HCT116 (cell line): ENCODE data around the gene TMEM132D. TPM values are rescaled to one million over a fixed set of nuclear protein-coding genes. Genes with fewer than 3 reads are reported as not detected.

Experiments used
- ATAC-seq: fragments of 200-7000 bp; cut with Tn5 transposase; 2 replicates; pipeline ENCODE4 v1.9.1; 2020; ENCODE audit warnings: mild to moderate bottlenecking, moderate library complexity
- BruUV-seq: library from RNA; stranded (reverse); fragments of 400-500 nt; replicated peaks from 2 replicates; lab custom pipeline; 2021; lab: Mats Ljungman, UMichigan
- CTCF ChIA-PET: fragments of 300-600 bp; sonication (Branson Sonifier 250); formaldehyde crosslinking; loops from one replicate; lab custom pipeline; 2021; ENCODE audit warnings: antibody characterized with exemption; lab: Charles Lee
- POLR2A ChIA-PET: fragments of 300-600, 350-600 bp; sonication (Branson Sonifier 250); formaldehyde crosslinking; loops from one replicate; lab custom pipeline; 2021; ENCODE audit warnings: antibody characterized with exemption; lab: Charles Lee
- RAD21 ChIA-PET, 2 experiments: fragments of 300-600 bp; sonication (Branson Sonifier 250); formaldehyde crosslinking; loops; one replicate each; lab custom pipeline; 2023; ENCODE audit warnings: low total read pairs in 2 of 2; ENCODE audit not compliant: uncharacterized antibody in 2 of 2, unreplicated experiment in 2 of 2, low non-redundant PET in 1 of 2; lab: Charles Lee
- DNase-seq: peaks from one replicate; pipeline ENCODE4 v3.0.0-alpha.2; 2010; ENCODE audit warnings: low read depth, low spot score
- H2AFZ ChIP-seq: fragments of 200-600 bp; shearing (Covaris generic), sonication (generic); 2 replicates; pipeline ENCODE4 v1.6.1; 2017; ENCODE audit warnings: low read depth, mixed run types, mixed read lengths, antibody characterized with exemption, low read length; ENCODE audit not compliant: poor library complexity, severe bottlenecking
- H3K27ac ChIP-seq: 2 replicates; pipeline ENCODE4 v1.5.1; 2012; ENCODE audit warnings: low read depth, low read length
- H3K27me3 ChIP-seq: fragments of 200-600 bp; sonication (generic); 2 replicates; pipeline ENCODE4 v1.6.1; 2016; ENCODE audit warnings: mixed run types, low read length, mixed read lengths; ENCODE audit not compliant: insufficient read depth
- H3K36me3 ChIP-seq, 2 experiments: fragments of 200-500 bp in 1 of 2; fragments of 200-600 bp in 1 of 2; sonication (Bioruptor generic) in 1 of 2; sonication (generic) in 1 of 2; 2 replicates each; pipeline versions ENCODE4 v1.5.1 to v1.6.1; 2014 to 2016; ENCODE audit warnings: low read length in 2 of 2, inconsistent platforms in 1 of 2, mixed read lengths in 1 of 2, mixed run types in 1 of 2; ENCODE audit not compliant: insufficient read depth in 2 of 2, control insufficient read depth in 1 of 2
- H3K4me1 ChIP-seq, 2 experiments: fragments of 200-600 bp in 1 of 2; sonication (generic) in 1 of 2; 2 replicates each; pipeline versions ENCODE4 v1.5.1 to v1.6.1; 2012 to 2017; ENCODE audit warnings: low read length in 2 of 2, inconsistent platforms in 1 of 2, mild to moderate bottlenecking in 1 of 2, mixed read lengths in 1 of 2, mixed run types in 1 of 2, moderate library complexity in 1 of 2; ENCODE audit not compliant: insufficient read depth in 2 of 2, control insufficient read depth in 1 of 2
- H3K4me2 ChIP-seq: fragments of 200-600 bp; sonication (generic); 2 replicates; pipeline ENCODE4 v1.6.1; 2017; ENCODE audit warnings: mixed run types, low read length, mixed read lengths
- H3K4me3 ChIP-seq, 2 experiments: fragments of 200-600 bp in 1 of 2; sonication (generic) in 1 of 2; replicated peaks in 1 of 2; 2 replicates each; pipeline ENCODE4 v1.5.1; 2011 to 2016; ENCODE audit warnings: low read length in 2 of 2, control low read depth in 1 of 2, low read depth in 1 of 2, mild to moderate bottlenecking in 1 of 2, mixed read lengths in 1 of 2, mixed run types in 1 of 2
- H3K79me2 ChIP-seq: fragments of 200-600 bp; sonication (generic); 2 replicates; pipeline ENCODE4 v1.6.1; 2017; ENCODE audit warnings: mild to moderate bottlenecking, mixed run types, low read length, moderate library complexity, mixed read lengths; ENCODE audit not compliant: insufficient read depth
- H3K9ac ChIP-seq: fragments of 200-600 bp; sonication (generic); 2 replicates; pipeline ENCODE4 v1.6.1; 2016; ENCODE audit warnings: low read length, mixed read lengths
- H3K9me2 ChIP-seq: fragments of 200-600 bp; sonication (generic), shearing (Covaris generic); 2 replicates; pipeline ENCODE4 v1.6.1; 2017; ENCODE audit warnings: mixed run types, mild to moderate bottlenecking, moderate library complexity; ENCODE audit not compliant: insufficient read depth
- H3K9me3 ChIP-seq, 2 experiments: fragments of 200-500 bp in 1 of 2; fragments of 200-600 bp in 1 of 2; sonication (Bioruptor generic) in 1 of 2; sonication (generic) in 1 of 2; 2 replicates each; pipeline ENCODE4 v1.6.1; 2014 to 2017; ENCODE audit warnings: low read length in 2 of 2, mixed read lengths in 2 of 2, inconsistent platforms in 1 of 2, low read depth in 1 of 2, mild to moderate bottlenecking in 1 of 2, mixed run types in 1 of 2, moderate library complexity in 1 of 2; ENCODE audit not compliant: control insufficient read depth in 1 of 2, insufficient read depth in 1 of 2
- H4K20me1 ChIP-seq: fragments of 200-600 bp; sonication (generic), shearing (Covaris generic); 2 replicates; pipeline ENCODE4 v1.6.1; 2017; ENCODE audit warnings: mixed run types, mild to moderate bottlenecking, moderate library complexity; ENCODE audit not compliant: insufficient read depth
- CEBPB ChIP-seq: IDR thresholded peaks from 2 replicates; pipeline ENCODE4 v1.6.1; 2012; ENCODE audit warnings: low read depth
- ELF1 ChIP-seq: IDR thresholded peaks from 2 replicates; pipeline ENCODE4 v1.6.1; 2012; ENCODE audit warnings: low read depth, borderline replicate concordance
- EZH2 ChIP-seq: fragments of 200-600 bp; sonication (generic); IDR thresholded peaks from 2 replicates; pipeline ENCODE4 v1.6.1; 2017; ENCODE audit warnings: antibody characterized with exemption, mixed run types
- EZH2phosphoT487 ChIP-seq: fragments of 200-600 bp; IDR thresholded peaks from 2 replicates; pipeline ENCODE4 v1.6.1; 2018; ENCODE audit warnings: antibody characterized with exemption, borderline replicate concordance
- JUND ChIP-seq: IDR thresholded peaks from 2 replicates; pipeline ENCODE4 v1.6.1; 2012
- POLR2AphosphoS5 ChIP-seq: IDR thresholded peaks from 2 replicates; pipeline ENCODE4 v1.6.1; 2011; ENCODE audit warnings: mild to moderate bottlenecking, low read depth, low read length, moderate library complexity
- YY1 ChIP-seq: IDR thresholded peaks from 2 replicates; pipeline ENCODE4 v1.6.1; 2011; ENCODE audit warnings: low read length, low read depth, moderate library complexity, mild to moderate bottlenecking; ENCODE audit not compliant: insufficient replicate concordance; ENCODE audit errors: extremely low read depth
- intact Hi-C: fragments of 100-400 bp; cut with micrococcal nuclease; formaldehyde crosslinking; loops from 2 replicates; pipeline ENCODE4 v1.10.0; 2022
- total RNA-seq: library from RNA; stranded (reverse); gene quantifications from one replicate; pipeline ENCODE4 v1.2.1, GENCODE V29; 2021; ENCODE audit not compliant: unreplicated experiment
- TF ChIP-seq, protein P1 (sequence below): IDR thresholded peaks from 2 replicates; pipeline ENCODE4 v1.6.1; 2012
- TF ChIP-seq, protein P2 (sequence below): IDR thresholded peaks from 2 replicates; pipeline ENCODE4 v1.6.1; 2012

TMEM132D gene
- total RNA-seq, 1 experiment from 2014 or later = not detected

DNA sequence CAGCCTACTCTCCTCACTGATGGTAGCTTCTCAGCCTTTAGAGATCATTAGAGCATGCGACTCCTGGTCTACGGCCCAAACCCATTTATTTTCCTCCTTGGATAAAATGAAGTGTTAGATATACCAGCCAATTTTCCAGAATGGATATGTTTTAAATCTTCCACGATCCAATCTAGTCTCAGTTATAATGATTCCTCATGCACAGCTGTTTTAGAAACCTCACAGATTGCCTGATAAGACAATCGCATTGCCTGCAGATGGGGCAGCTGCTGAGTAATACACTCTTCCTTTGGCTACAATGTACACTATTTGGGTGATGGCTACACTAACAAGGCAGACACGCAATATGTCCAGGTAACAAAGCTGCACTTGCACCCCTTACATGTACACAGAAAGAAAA is 823.4 kb downstream of the TMEM132D start:
- ChIA-PET POLR2A (no interaction called here), RAD21 (no interaction called here), CTCF (no interaction called here)
- Histone ChIP-seq H3K36me3 (no peaks in the 10 kb centered on the region), H3K9me3 (peaks cover 0 to 13% of the 10 kb centered on the region in 2 experiments; a peak in 2 of 4 replicates), H3K4me2 (no peak overlapping the region), H3K79me2 (no peaks in the 10 kb centered on the region), H3K27ac (no peak overlapping the region), H4K20me1 (no peaks in the 10 kb centered on the region), H3K4me1 (no peaks in the 10 kb centered on the region), H3K9ac (no peak overlapping the region), H3K27me3 (no peaks in the 10 kb centered on the region), H3K9me2 (no peaks in the 10 kb centered on the region), H2AFZ (no peak overlapping the region), H3K4me3 (no peak overlapping the region)
- DNase-seq = no peak
- no peak for TF ChIP-seq CEBPB
- TF ChIP-seq, protein P1, sequence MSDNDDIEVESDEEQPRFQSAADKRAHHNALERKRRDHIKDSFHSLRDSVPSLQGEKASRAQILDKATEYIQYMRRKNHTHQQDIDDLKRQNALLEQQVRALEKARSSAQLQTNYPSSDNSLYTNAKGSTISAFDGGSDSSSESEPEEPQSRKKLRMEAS = no peak
- no peak for TF ChIP-seq YY1
- TF ChIP-seq EZH2phosphoT487 = no peak
- ATAC-seq = no peak
- no TSS peak for BruUV-seq
- intact Hi-C loops = no loop called here

DNA sequence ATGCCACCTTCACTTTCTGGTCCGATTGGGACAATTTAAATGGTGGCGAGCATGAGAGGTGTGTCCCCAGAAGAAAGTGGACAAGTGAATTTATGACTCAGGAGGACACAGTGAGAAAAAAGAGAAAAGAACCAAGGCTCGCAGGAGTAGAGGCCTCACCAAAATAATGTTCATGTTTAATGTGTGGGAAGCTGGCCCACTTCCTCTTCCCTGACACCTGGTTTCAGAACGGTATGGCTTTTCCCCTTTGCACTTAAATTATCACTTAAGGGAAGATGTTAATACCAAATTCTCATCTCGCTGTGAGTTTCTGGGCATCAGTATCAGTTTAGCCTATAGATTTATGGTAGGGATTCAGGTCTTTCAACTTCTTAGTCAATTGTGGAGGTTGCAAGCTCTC is 824.1 kb downstream of the TMEM132D start:
- POLR2A ChIA-PET = no interaction called here

More for the DNA sequence above, 824.1 kb downstream of the TMEM132D start:
- no peak for TF ChIP-seq JUND
- no peak for TF ChIP-seq EZH2phosphoT487
- TF ChIP-seq, protein P2, sequence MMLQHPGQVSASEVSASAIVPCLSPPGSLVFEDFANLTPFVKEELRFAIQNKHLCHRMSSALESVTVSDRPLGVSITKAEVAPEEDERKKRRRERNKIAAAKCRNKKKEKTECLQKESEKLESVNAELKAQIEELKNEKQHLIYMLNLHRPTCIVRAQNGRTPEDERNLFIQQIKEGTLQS = no peak
- no peak for TF ChIP-seq POLR2AphosphoS5
- no peak for TF ChIP-seq EZH2
- TF ChIP-seq ELF1 = no peak
- TF ChIP-seq, all 23 proteins: peak for 0
- Histone ChIP-seq H3K36me3 (no peaks in the 10 kb centered on the region), H3K9me3 (peaks cover 0 to 13% of the 10 kb centered on the region in 2 experiments; a peak in 2 of 4 replicates), H3K4me3 (no peak overlapping the region), H3K9ac (no peak overlapping the region), H4K20me1 (no peaks in the 10 kb centered on the region), H3K27me3 (no peaks in the 10 kb centered on the region), H3K27ac (no peak overlapping the region), H3K79me2 (no peaks in the 10 kb centered on the region), H2AFZ (no peak overlapping the region), H3K9me2 (no peaks in the 10 kb centered on the region), H3K4me2 (no peak overlapping the region), H3K4me1 (no peaks in the 10 kb centered on the region)
- DNase-seq (no peak), ATAC-seq (no peak)
- no TSS peak for BruUV-seq
- ChIA-PET CTCF (no interaction called here), RAD21 (no interaction called here)
- intact Hi-C loops = no loop called here
